Measurements from ENCODE around the gene CELSR2.

The CELSR2 gene

DNA sequence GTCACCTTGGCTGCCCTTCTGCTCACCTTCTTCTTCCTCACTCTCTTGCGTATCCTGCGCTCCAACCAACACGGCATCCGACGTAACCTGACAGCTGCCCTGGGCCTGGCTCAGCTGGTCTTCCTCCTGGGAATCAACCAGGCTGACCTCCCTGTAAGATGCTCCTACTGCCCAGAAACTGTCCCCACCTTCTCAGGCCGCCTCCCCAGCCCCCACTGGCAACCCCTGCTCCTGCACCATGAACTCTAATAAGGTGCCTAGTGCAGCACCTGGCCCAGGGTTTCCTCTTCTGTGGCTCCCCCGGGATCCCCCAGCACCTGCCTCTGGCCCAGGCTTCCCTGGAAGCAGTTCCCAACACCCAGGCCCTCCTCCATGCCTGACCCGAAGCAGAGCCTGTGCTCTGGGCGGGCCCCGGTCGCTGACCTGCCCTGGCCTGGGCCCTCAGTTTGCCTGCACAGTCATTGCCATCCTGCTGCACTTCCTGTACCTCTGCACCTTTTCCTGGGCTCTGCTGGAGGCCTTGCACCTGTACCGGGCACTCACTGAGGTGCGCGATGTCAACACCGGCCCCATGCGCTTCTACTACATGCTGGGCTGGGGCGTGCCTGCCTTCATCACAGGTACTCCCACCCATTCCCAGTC, 20.8 kb downstream of the CELSR2 start:
- no peak for FAIRE-seq
- no peak for DNase-seq (ENCODE audit: insufficient read length, low spot score)
- no peak for TF ChIP-seq SPI1 (IDR thresholded peaks at IDR 0.05; ENCODE audit: low read depth, low read length)
- TF ChIP-seq TAF1 (IDR thresholded peaks at IDR 0.05; ENCODE audit: low read depth, low read length): no peak
- no peak for TF ChIP-seq POLR2AphosphoS5 (IDR thresholded peaks at IDR 0.05; ENCODE audit: low read depth, low read length)
- TF ChIP-seq POU2F2 (IDR thresholded peaks at IDR 0.05; ENCODE audit: low read depth, low read length): no peak
- TF ChIP-seq POLR2A (IDR thresholded peaks at IDR 0.05; ENCODE audit: low read depth, low read length): no peak

DNA sequence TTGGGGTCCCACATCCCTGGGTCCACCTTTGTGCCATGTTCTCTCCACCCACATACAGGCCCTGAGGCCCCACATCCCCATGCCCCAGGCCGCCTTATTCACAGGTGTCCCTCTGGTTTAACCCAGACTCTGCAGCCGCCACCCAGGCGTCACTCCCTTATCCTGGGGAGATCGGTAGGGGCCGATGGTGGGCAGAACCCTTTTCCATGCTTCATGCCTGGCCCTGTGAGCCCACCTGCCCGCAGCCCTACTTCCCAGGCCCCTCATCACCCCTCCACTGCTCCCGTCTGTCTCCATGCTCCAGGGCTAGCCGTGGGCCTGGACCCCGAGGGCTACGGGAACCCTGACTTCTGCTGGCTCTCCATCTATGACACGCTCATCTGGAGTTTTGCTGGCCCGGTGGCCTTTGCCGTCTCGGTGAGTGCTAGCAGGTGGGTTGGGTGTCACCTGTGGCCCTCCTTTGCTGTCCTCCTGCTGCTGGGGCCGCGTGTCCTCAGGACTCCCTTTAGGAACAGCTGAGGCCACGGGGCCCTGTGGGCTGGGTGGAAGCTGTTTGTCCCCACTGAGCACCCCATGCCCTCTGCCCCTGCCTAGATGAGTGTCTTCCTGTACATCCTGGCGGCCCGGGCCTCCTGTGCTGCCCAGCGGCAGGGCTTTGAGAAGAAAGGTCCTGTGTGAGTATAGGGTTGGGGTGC, 21.4 kb downstream of the CELSR2 start:
- DNase-seq (ENCODE audit: insufficient read length, low spot score) (no peak), FAIRE-seq (no peak)
- TF ChIP-seq PAX5 (IDR thresholded peaks at IDR 0.05; ENCODE audit: insufficient read depth, low read length, severe bottlenecking) (no peak), POU2F2 (IDR thresholded peaks at IDR 0.05; ENCODE audit: low read depth, low read length) (no peak), TAF1 (IDR thresholded peaks at IDR 0.05; ENCODE audit: low read depth, low read length) (no peak), POLR2AphosphoS5 (IDR thresholded peaks at IDR 0.05; ENCODE audit: low read depth, low read length) (no peak), POLR2A (IDR thresholded peaks at IDR 0.05; ENCODE audit: low read depth, low read length) (no peak), SPI1 (IDR thresholded peaks at IDR 0.05; ENCODE audit: low read depth, low read length) (no peak)

GRCh38 chr1:109271458-109271857, 22.1 kb downstream of the CELSR2 start:
- no peak for TF ChIP-seq POLR2A (IDR thresholded peaks at IDR 0.05; ENCODE audit: low read depth, low read length)
- TF ChIP-seq POLR2AphosphoS5 (IDR thresholded peaks at IDR 0.05; ENCODE audit: low read depth, low read length): no peak
- FAIRE-seq (no peak), DNase-seq (ENCODE audit: insufficient read length, low spot score) (no peak)

GRCh38 chr1:109272021-109272799, 22.9 kb downstream of the CELSR2 start:
- FAIRE-seq (no peak), DNase-seq (ENCODE audit: insufficient read length, low spot score) (no peak)
- TF ChIP-seq TAF1 (IDR thresholded peaks at IDR 0.05; ENCODE audit: low read depth, low read length) (no peak), POU2F2 (IDR thresholded peaks at IDR 0.05; ENCODE audit: low read depth, low read length) (no peak), POLR2AphosphoS5 (IDR thresholded peaks at IDR 0.05; ENCODE audit: low read depth, low read length) (no peak), POLR2A (IDR thresholded peaks at IDR 0.05; ENCODE audit: low read depth, low read length) (no peak), PAX5 (IDR thresholded peaks at IDR 0.05; ENCODE audit: insufficient read depth, low read length, severe bottlenecking) (no peak), SPI1 (IDR thresholded peaks at IDR 0.05; ENCODE audit: low read depth, low read length) (no peak)

DNA sequence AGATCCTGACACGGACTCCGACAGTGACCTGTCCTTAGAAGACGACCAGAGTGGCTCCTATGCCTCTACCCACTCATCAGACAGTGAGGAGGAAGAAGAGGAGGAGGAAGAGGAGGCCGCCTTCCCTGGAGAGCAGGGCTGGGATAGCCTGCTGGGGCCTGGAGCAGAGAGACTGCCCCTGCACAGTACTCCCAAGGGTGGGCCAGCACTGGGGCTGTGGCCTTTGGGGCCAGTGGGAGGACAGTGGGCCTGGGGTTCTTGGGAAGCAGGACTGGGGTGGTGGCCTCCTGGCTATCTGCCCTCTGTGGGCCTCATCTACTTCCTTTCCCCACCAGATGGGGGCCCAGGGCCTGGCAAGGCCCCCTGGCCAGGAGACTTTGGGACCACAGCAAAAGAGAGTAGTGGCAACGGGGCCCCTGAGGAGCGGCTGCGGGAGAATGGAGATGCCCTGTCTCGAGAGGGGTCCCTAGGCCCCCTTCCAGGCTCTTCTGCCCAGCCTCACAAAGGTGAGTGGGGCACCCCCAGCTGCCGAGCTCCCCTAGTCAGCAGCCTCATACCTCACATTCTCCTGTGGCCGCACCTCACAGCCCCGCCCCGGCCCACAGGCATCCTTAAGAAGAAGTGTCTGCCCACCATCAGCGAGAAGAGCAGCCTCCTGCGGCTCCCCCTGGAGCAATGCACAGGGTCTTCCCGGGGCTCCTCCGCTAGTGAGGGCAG, 23.6 kb downstream of the CELSR2 start:
- no peak for TF ChIP-seq TAF1 (IDR thresholded peaks at IDR 0.05; ENCODE audit: low read depth, low read length)
- no peak for TF ChIP-seq POLR2A (IDR thresholded peaks at IDR 0.05; ENCODE audit: low read depth, low read length)
- TF ChIP-seq POLR2AphosphoS5 (IDR thresholded peaks at IDR 0.05; ENCODE audit: low read depth, low read length): no peak
- no peak for TF ChIP-seq PAX5 (IDR thresholded peaks at IDR 0.05; ENCODE audit: insufficient read depth, low read length, severe bottlenecking)
- FAIRE-seq: no peak
- DNase-seq (ENCODE audit: insufficient read length, low spot score): no peak

- DNase-seq (ENCODE audit: insufficient read length, low spot score) (no peak), FAIRE-seq (no peak)
- TF ChIP-seq SPI1 (IDR thresholded peaks at IDR 0.05; ENCODE audit: low read depth, low read length) (no peak), POLR2AphosphoS5 (IDR thresholded peaks at IDR 0.05; ENCODE audit: low read depth, low read length) (no peak), POU2F2 (IDR thresholded peaks at IDR 0.05; ENCODE audit: low read depth, low read length) (no peak)
These were observed 24.4 kb downstream of the CELSR2 start for GRCh38 chr1:109273570-109274288.

- FAIRE-seq (no peak), DNase-seq (ENCODE audit: insufficient read length, low spot score) (no peak)
- TF ChIP-seq POLR2A (IDR thresholded peaks at IDR 0.05; ENCODE audit: low read depth, low read length) (no peak), SPI1 (IDR thresholded peaks at IDR 0.05; ENCODE audit: low read depth, low read length) (no peak)
These were observed 25.5 kb downstream of the CELSR2 start for GRCh38 chr1:109274533-109275476.

GRCh38 chr1:109275706-109276345, 26.5 kb downstream of the CELSR2 start:
- TF ChIP-seq TAF1 (IDR thresholded peaks at IDR 0.05; ENCODE audit: low read depth, low read length): no peak
- TF ChIP-seq POLR2AphosphoS5 (IDR thresholded peaks at IDR 0.05; ENCODE audit: low read depth, low read length): no peak
- TF ChIP-seq POLR2A (IDR thresholded peaks at IDR 0.05; ENCODE audit: low read depth, low read length): no peak
- no peak for TF ChIP-seq SPI1 (IDR thresholded peaks at IDR 0.05; ENCODE audit: low read depth, low read length)
- TF ChIP-seq PAX5 (IDR thresholded peaks at IDR 0.05; ENCODE audit: insufficient read depth, low read length, severe bottlenecking): no peak
- TF ChIP-seq POU2F2 (IDR thresholded peaks at IDR 0.05; ENCODE audit: low read depth, low read length): no peak
- DNase-seq (ENCODE audit: insufficient read length, low spot score) (no peak), FAIRE-seq (no peak)

All from GM12891 (cell line).